GM23338 (cell line): ENCODE results near the gene MYO1E. TPM values are rescaled to one million over a fixed set of nuclear protein-coding genes. Genes with fewer than 3 reads are reported as not detected.

Experiments used
- ATAC-seq: fragments of 200-7000 bp; cut with Tn5 transposase; 3 replicates; pipeline ENCODE4 v1.9.1; 2020
- DNase-seq: peaks from one replicate; pipeline ENCODE4 v3.0.0-alpha.2; 2015; ENCODE audit warnings: low spot score
- H2AFZ ChIP-seq: fragments of 200-600 bp; sonication (generic); 2 replicates; pipeline ENCODE4 v1.8.0; 2016; ENCODE audit warnings: antibody characterized with exemption, mild to moderate bottlenecking, moderate library complexity
- H3F3A ChIP-seq: fragments of 200-600 bp; sonication (generic); replicated peaks from 2 replicates; pipeline ENCODE4 v1.8.0; 2017; ENCODE audit warnings: antibody characterized with exemption, mixed run types, low read depth
- H3K27ac ChIP-seq: fragments of 200-600 bp; sonication (generic); 2 replicates; pipeline ENCODE4 v1.6.1; 2016; ENCODE audit warnings: low read depth
- H3K27me3 ChIP-seq: fragments of 200-600 bp; sonication (generic); 2 replicates; pipeline ENCODE4 v1.8.0; 2016; ENCODE audit warnings: mild to moderate bottlenecking, mixed run types, moderate library complexity; ENCODE audit not compliant: insufficient read depth
- H3K36me3 ChIP-seq: fragments of 200-600 bp; sonication (generic); 2 replicates; pipeline ENCODE4 v1.8.0; 2016; ENCODE audit warnings: mild to moderate bottlenecking; ENCODE audit not compliant: insufficient read depth
- H3K4me1 ChIP-seq: fragments of 200-600 bp; sonication (generic); 2 replicates; pipeline ENCODE4 v1.8.0; 2016; ENCODE audit warnings: mild to moderate bottlenecking, moderate library complexity; ENCODE audit not compliant: insufficient read depth
- H3K4me2 ChIP-seq: fragments of 200-600 bp; sonication (generic); 2 replicates; pipeline ENCODE4 v1.7.1; 2017; ENCODE audit warnings: mixed run types
- H3K4me3 ChIP-seq: fragments of 200-600 bp; sonication (generic); 2 replicates; pipeline ENCODE4 v1.6.1; 2016; ENCODE audit warnings: mixed run types
- H3K79me2 ChIP-seq: fragments of 200-600 bp; sonication (generic); replicated peaks from 2 replicates; pipeline ENCODE4 v1.8.0; 2017; ENCODE audit warnings: mild to moderate bottlenecking; ENCODE audit not compliant: insufficient read depth
- H3K9me2 ChIP-seq: fragments of 200-600 bp; sonication (generic); 2 replicates; pipeline ENCODE4 v1.8.0; 2017; ENCODE audit not compliant: insufficient read depth
- H4K20me1 ChIP-seq: fragments of 200-600 bp; sonication (generic); replicated peaks from 2 replicates; pipeline ENCODE4 v1.8.0; 2017; ENCODE audit warnings: mild to moderate bottlenecking; ENCODE audit not compliant: insufficient read depth
- H3K27ac Mint-ChIP-seq: 2 replicates; pipeline ENCODE4 v1.8.0; 2020; ENCODE audit warnings: inconsistent platforms, mild to moderate bottlenecking, moderate library complexity, mixed read lengths
- H3K27me3 Mint-ChIP-seq: 3 replicates; pipeline ENCODE4 v1.8.0; 2022; ENCODE audit warnings: low read depth, mild to moderate bottlenecking, moderate library complexity, mixed read lengths, inconsistent platforms; ENCODE audit not compliant: insufficient read depth, poor library complexity
- H3K36me3 Mint-ChIP-seq: 3 replicates; pipeline ENCODE4 v1.8.0; 2021; ENCODE audit warnings: low read depth, mild to moderate bottlenecking, inconsistent platforms, moderate library complexity, mixed read lengths
- H3K4me1 Mint-ChIP-seq: 3 replicates; pipeline ENCODE4 v1.8.0; 2020; ENCODE audit warnings: mild to moderate bottlenecking, inconsistent platforms, mixed read lengths
- H3K4me3 Mint-ChIP-seq: 3 replicates; pipeline ENCODE4 v1.8.0; 2021; ENCODE audit warnings: moderate library complexity, mild to moderate bottlenecking, inconsistent platforms, mixed read lengths
- H3K9me3 Mint-ChIP-seq: 3 replicates; pipeline ENCODE4 v1.8.0; 2020; ENCODE audit warnings: moderate library complexity, mild to moderate bottlenecking, inconsistent platforms, mixed read lengths
- CREB1 ChIP-seq: fragments of 250-450 bp; sonication (Bioruptor Pico); IDR thresholded peaks from 2 replicates; pipeline ENCODE4 v1.5.0; 2020; ENCODE audit warnings: low read depth, mild to moderate bottlenecking, moderate library complexity
- CTCF ChIP-seq, 2 experiments: fragments of 200-600 bp in 1 of 2; sonication (generic) in 1 of 2; conservative IDR thresholded peaks; 2 replicates each; pipeline versions ENCODE4 v1.5.1 to v1.6.1; 2016 to 2017; ENCODE audit warnings: antibody characterized with exemption in 2 of 2, low read depth in 2 of 2, mild to moderate bottlenecking in 2 of 2, moderate library complexity in 1 of 2
- ETS1 ChIP-seq: IDR thresholded peaks from 2 replicates; pipeline ENCODE4 v1.6.1; 2016; ENCODE audit warnings: antibody characterized with exemption
- EZH2 ChIP-seq: fragments of 200-600 bp; sonication (generic); IDR thresholded peaks from one replicate; pipeline ENCODE4 v1.8.0; 2017; ENCODE audit warnings: antibody characterized with exemption, mild to moderate bottlenecking, low read depth; ENCODE audit not compliant: unreplicated experiment
- EZH2phosphoT487 ChIP-seq: fragments of 200-600 bp; sonication (generic); IDR thresholded peaks from one replicate; pipeline ENCODE4 v1.8.1; 2018; ENCODE audit warnings: antibody characterized with exemption; ENCODE audit not compliant: unreplicated experiment
- JUNB ChIP-seq: IDR thresholded peaks from one replicate; pipeline ENCODE4 v1.6.1; 2016; ENCODE audit warnings: antibody characterized with exemption; ENCODE audit not compliant: unreplicated experiment
- NANOG ChIP-seq: IDR thresholded peaks from 2 replicates; pipeline ENCODE4 v1.6.1; 2016; ENCODE audit warnings: antibody characterized with exemption, borderline replicate concordance
- POLR2AphosphoS5 ChIP-seq: IDR thresholded peaks from 2 replicates; pipeline ENCODE4 v1.6.1; 2016; ENCODE audit warnings: antibody characterized with exemption, low read depth
- STAT1 ChIP-seq: IDR thresholded peaks from one replicate; pipeline ENCODE4 v1.6.1; 2016; ENCODE audit warnings: antibody characterized with exemption; ENCODE audit not compliant: unreplicated experiment
- ZNF114 ChIP-seq: fragments of 250-450 bp; sonication (Bioruptor Pico); IDR thresholded peaks from 2 replicates; pipeline ENCODE4 v1.5.0; 2020; ENCODE audit warnings: mild to moderate bottlenecking, moderate library complexity
- ZNF331 ChIP-seq: fragments of 250-450 bp; sonication (Bioruptor Pico); IDR thresholded peaks from 2 replicates; pipeline ENCODE4 v1.5.0; 2020; ENCODE audit warnings: low read depth, mild to moderate bottlenecking, moderate library complexity
- polyA plus RNA-seq: library from polyadenylated mRNA; unstranded; fragments of >200 nt; fragmentation: Nextera tagmentation; extraction: Ambion mirVana; gene quantifications from 2 replicates; pipeline ENCODE4 v1.2.1, GENCODE V29; 2016
- total RNA-seq: library from RNA; depleted of rRNA; stranded (reverse); fragments of >200 nt; shearing (Covaris generic); gene quantifications from 2 replicates; pipeline ENCODE4 v1.2.3, GENCODE V29; 2014
- TF ChIP-seq, protein P1 (sequence below): fragments of 250-450 bp; sonication (Bioruptor Pico); IDR thresholded peaks from 2 replicates; pipeline ENCODE4 v1.5.0; 2020; ENCODE audit warnings: mild to moderate bottlenecking, moderate library complexity
- TF ChIP-seq, protein P2 (sequence below): IDR thresholded peaks from one replicate; pipeline ENCODE4 v1.6.1; 2018; ENCODE audit warnings: antibody characterized with exemption; ENCODE audit not compliant: unreplicated experiment

The MYO1E gene
- total and polyA plus RNA-seq, 2 experiments from 2014 or later, result 68.3 to 131 TPM

DNA sequence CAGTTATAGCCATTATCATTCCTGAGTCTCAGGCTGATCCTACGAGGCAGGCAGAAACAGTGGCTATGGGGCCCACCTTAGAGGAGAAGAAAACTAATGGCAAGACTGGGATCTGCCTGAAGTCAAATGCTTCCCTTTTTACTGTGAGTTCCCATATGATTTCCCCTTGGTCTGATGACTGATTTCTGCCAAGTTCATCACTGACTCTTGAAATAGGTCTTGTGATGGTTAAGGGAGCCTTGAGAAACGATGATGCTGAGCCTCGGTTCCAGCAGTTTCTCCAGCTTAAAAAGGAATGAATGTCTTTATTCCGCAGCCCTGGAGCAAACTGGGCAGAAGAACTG is 195.4 kb downstream of the MYO1E start:
- H3K9me3 Mint-ChIP-seq, result peaks cover 4% of the 10 kb centered on the region; the same call in 2 of the 3 replicates
- peaks cover 7% of the 10 kb centered on the region; the same call in 2 of the 3 replicates for H3K4me1 Mint-ChIP-seq
- H3K4me3 Mint-ChIP-seq, result no peak overlapping the region
- no peak for ATAC-seq
- DNase-seq, result no peak
- no peaks in the 10 kb centered on the region for H3K79me2 ChIP-seq
- H3K4me2 ChIP-seq, result no peak overlapping the region
- no peaks in the 10 kb centered on the region for H3F3A ChIP-seq
- H3K9me2 ChIP-seq, result no peaks in the 10 kb centered on the region
- no peak overlapping the region for H3K4me3 ChIP-seq
- peaks cover 35% of the 10 kb centered on the region for H3K36me3 Mint-ChIP-seq
- H4K20me1 ChIP-seq, result no peaks in the 10 kb centered on the region
- H3K27me3 Mint-ChIP-seq, result no peaks in the 10 kb centered on the region
- H3K4me1 ChIP-seq, result no peaks in the 10 kb centered on the region
- no peak overlapping the region for H3K27ac ChIP-seq
- no peaks in the 10 kb centered on the region for H3K27me3 ChIP-seq
- H3K36me3 ChIP-seq, result peaks cover 16% of the 10 kb centered on the region
- no peak overlapping the region for H2AFZ ChIP-seq
- TF ChIP-seq CREB1 (CRISPR knock-in tag) (no peak), JUNB (no peak), CTCF (conservative IDR thresholded peaks at IDR 0.05; ENCODE audit: low read depth in 2 of 2) (no peak), ETS1 (no peak), EZH2 (no peak), NANOG (no peak), ZNF331 (CRISPR knock-in tag) (no peak), ZNF114 (CRISPR knock-in tag) (no peak), POLR2AphosphoS5 (no peak), EZH2phosphoT487 (no peak), STAT1 (no peak)
- TF ChIP-seq, protein P1, sequence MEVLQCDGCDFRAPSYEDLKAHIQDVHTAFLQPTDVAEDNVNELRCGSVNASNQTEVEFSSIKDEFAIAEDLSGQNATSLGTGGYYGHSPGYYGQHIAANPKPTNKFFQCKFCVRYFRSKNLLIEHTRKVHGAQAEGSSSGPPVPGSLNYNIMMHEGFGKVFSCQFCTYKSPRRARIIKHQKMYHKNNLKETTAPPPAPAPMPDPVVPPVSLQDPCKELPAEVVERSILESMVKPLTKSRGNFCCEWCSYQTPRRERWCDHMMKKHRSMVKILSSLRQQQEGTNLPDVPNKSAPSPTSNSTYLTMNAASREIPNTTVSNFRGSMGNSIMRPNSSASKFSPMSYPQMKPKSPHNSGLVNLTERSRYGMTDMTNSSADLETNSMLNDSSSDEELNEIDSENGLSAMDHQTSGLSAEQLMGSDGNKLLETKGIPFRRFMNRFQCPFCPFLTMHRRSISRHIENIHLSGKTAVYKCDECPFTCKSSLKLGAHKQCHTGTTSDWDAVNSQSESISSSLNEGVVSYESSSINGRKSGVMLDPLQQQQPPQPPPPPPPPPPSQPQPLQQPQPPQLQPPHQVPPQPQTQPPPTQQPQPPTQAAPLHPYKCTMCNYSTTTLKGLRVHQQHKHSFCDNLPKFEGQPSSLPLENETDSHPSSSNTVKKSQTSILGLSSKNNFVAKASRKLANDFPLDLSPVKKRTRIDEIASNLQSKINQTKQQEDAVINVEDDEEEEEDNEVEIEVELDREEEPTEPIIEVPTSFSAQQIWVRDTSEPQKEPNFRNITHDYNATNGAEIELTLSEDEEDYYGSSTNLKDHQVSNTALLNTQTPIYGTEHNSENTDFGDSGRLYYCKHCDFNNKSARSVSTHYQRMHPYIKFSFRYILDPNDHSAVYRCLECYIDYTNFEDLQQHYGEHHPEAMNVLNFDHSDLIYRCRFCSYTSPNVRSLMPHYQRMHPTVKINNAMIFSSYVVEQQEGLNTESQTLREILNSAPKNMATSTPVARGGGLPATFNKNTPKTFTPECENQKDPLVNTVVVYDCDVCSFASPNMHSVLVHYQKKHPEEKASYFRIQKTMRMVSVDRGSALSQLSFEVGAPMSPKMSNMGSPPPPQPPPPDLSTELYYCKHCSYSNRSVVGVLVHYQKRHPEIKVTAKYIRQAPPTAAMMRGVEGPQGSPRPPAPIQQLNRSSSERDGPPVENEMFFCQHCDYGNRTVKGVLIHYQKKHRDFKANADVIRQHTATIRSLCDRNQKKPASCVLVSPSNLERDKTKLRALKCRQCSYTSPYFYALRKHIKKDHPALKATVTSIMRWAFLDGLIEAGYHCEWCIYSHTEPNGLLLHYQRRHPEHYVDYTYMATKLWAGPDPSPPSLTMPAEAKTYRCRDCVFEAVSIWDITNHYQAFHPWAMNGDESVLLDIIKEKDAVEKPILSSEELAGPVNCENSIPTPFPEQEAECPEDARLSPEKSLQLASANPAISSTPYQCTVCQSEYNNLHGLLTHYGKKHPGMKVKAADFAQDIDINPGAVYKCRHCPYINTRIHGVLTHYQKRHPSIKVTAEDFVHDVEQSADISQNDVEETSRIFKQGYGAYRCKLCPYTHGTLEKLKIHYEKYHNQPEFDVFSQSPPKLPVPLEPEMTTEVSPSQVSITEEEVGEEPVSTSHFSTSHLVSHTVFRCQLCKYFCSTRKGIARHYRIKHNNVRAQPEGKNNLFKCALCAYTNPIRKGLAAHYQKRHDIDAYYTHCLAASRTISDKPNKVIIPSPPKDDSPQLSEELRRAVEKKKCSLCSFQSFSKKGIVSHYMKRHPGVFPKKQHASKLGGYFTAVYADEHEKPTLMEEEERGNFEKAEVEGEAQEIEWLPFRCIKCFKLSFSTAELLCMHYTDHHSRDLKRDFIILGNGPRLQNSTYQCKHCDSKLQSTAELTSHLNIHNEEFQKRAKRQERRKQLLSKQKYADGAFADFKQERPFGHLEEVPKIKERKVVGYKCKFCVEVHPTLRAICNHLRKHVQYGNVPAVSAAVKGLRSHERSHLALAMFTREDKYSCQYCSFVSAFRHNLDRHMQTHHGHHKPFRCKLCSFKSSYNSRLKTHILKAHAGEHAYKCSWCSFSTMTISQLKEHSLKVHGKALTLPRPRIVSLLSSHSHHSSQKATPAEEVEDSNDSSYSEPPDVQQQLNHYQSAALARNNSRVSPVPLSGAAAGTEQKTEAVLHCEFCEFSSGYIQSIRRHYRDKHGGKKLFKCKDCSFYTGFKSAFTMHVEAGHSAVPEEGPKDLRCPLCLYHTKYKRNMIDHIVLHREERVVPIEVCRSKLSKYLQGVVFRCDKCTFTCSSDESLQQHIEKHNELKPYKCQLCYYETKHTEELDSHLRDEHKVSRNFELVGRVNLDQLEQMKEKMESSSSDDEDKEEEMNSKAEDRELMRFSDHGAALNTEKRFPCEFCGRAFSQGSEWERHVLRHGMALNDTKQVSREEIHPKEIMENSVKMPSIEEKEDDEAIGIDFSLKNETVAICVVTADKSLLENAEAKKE (CRISPR knock-in tag), result no peak
- TF ChIP-seq, protein P2, sequence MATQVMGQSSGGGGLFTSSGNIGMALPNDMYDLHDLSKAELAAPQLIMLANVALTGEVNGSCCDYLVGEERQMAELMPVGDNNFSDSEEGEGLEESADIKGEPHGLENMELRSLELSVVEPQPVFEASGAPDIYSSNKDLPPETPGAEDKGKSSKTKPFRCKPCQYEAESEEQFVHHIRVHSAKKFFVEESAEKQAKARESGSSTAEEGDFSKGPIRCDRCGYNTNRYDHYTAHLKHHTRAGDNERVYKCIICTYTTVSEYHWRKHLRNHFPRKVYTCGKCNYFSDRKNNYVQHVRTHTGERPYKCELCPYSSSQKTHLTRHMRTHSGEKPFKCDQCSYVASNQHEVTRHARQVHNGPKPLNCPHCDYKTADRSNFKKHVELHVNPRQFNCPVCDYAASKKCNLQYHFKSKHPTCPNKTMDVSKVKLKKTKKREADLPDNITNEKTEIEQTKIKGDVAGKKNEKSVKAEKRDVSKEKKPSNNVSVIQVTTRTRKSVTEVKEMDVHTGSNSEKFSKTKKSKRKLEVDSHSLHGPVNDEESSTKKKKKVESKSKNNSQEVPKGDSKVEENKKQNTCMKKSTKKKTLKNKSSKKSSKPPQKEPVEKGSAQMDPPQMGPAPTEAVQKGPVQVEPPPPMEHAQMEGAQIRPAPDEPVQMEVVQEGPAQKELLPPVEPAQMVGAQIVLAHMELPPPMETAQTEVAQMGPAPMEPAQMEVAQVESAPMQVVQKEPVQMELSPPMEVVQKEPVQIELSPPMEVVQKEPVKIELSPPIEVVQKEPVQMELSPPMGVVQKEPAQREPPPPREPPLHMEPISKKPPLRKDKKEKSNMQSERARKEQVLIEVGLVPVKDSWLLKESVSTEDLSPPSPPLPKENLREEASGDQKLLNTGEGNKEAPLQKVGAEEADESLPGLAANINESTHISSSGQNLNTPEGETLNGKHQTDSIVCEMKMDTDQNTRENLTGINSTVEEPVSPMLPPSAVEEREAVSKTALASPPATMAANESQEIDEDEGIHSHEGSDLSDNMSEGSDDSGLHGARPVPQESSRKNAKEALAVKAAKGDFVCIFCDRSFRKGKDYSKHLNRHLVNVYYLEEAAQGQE, result no peak
- peak overlapping the region; percentile 72 for H3K27ac Mint-ChIP-seq
